Thoracic aorta (tissue), 2 donors: ENCODE measurements around the gene PHLDB3. TPM values are rescaled to one million over a fixed set of nuclear protein-coding genes. Genes with fewer than 3 reads are reported as not detected.
"Not testable (repeated sequence)": the region's sequence is repeated elsewhere in the genome, so short reads cannot be mapped to it uniquely, and the experiment has no call there.

Experiments used
- ATAC-seq: fragments of 150-250 bp; one replicate; pipeline ENCODE4 v1.8.0; 2017; ENCODE audit warnings: low read depth; ENCODE audit not compliant: insufficient number of reproducible peaks, low FRiP score
- DNase-seq: peaks from one replicate; pipeline ENCODE4 v3.0.0-alpha.2; 2020; ENCODE audit warnings: low spot score
- H3K27ac ChIP-seq, 2 donors: fragments of 200-600 bp; sonication (generic); 1 replicate in 1 of 2; 2 replicates in 1 of 2; pipeline ENCODE4 v1.5.1; 2016; ENCODE audit warnings: mild to moderate bottlenecking in 2 of 2, moderate library complexity in 2 of 2
- H3K27me3 ChIP-seq: fragments of 200-600 bp; sonication (generic); replicated peaks from 2 replicates; pipeline ENCODE4 v1.6.0; 2016; ENCODE audit warnings: mild to moderate bottlenecking; ENCODE audit not compliant: insufficient read depth
- H3K36me3 ChIP-seq: fragments of 200-600 bp; sonication (generic); one replicate; pipeline ENCODE4 v1.5.1; 2016
- H3K4me1 ChIP-seq, 2 donors: fragments of 200-600 bp; sonication (generic); 1 replicate in 1 of 2; 2 replicates in 1 of 2; pipeline versions ENCODE4 v1.5.1 to v1.6.0; 2016; ENCODE audit warnings: low read depth in 2 of 2, mild to moderate bottlenecking in 1 of 2; ENCODE audit not compliant: control insufficient read depth in 1 of 2
- H3K4me3 ChIP-seq: fragments of 200-600 bp; sonication (generic); 2 replicates; pipeline ENCODE4 v1.5.1; 2016; ENCODE audit warnings: mild to moderate bottlenecking
- H3K9me3 ChIP-seq: fragments of 200-600 bp; sonication (generic); 2 replicates; pipeline ENCODE4 v1.5.1; 2016
- total RNA-seq, 2 donors: library from RNA; depleted of rRNA; stranded (reverse); fragments of >200 nt; gene quantifications; one replicate each; pipeline versions ENCODE4 v1.1.0 to v1.2.3, GENCODE V29; 2016
- TF ChIP-seq, protein P1 (sequence below): fragments of 200-600 bp; sonication (generic); IDR thresholded peaks from one replicate; pipeline ENCODE4 v1.5.1; 2019; ENCODE audit warnings: antibody characterized with exemption

Gene PHLDB3
- total RNA-seq, 2 donors from 2014 or later, result 10.0 to 14.7 TPM

- DNase-seq (no peak), ATAC-seq (no peak)
- no peaks in the 10 kb centered on the region for H3K9me3 ChIP-seq
- no peaks in the 10 kb centered on the region for H3K27me3 ChIP-seq
- peaks cover 4% of the 10 kb centered on the region for H3K36me3 ChIP-seq
- no peak overlapping the region for H3K4me3 ChIP-seq
- H3K27ac ChIP-seq, result no peak overlapping the region
- TF ChIP-seq, protein P1, sequence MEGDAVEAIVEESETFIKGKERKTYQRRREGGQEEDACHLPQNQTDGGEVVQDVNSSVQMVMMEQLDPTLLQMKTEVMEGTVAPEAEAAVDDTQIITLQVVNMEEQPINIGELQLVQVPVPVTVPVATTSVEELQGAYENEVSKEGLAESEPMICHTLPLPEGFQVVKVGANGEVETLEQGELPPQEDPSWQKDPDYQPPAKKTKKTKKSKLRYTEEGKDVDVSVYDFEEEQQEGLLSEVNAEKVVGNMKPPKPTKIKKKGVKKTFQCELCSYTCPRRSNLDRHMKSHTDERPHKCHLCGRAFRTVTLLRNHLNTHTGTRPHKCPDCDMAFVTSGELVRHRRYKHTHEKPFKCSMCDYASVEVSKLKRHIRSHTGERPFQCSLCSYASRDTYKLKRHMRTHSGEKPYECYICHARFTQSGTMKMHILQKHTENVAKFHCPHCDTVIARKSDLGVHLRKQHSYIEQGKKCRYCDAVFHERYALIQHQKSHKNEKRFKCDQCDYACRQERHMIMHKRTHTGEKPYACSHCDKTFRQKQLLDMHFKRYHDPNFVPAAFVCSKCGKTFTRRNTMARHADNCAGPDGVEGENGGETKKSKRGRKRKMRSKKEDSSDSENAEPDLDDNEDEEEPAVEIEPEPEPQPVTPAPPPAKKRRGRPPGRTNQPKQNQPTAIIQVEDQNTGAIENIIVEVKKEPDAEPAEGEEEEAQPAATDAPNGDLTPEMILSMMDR, result peak; percentile 88
- peaks cover 0 to 5% of the 10 kb centered on the region in 2 donors for H3K4me1 ChIP-seq
Measured at GRCh38 chr19:43519436-43520088, 15.0 kb upstream of the PHLDB3 start.

GRCh38 chr19:43518051-43518450, 13.5 kb upstream of the PHLDB3 start:
- Histone ChIP-seq H3K27me3 (no peaks in the 10 kb centered on the region), H3K36me3 (peaks cover 5% of the 10 kb centered on the region), H3K9me3 (no peaks in the 10 kb centered on the region), H3K4me1 (no peaks in the 10 kb centered on the region), H3K4me3 (no peak overlapping the region), H3K27ac (no peak overlapping the region)
- ATAC-seq (no peak), DNase-seq (no peak)
- TF ChIP-seq, protein P1, result no peak

DNA sequence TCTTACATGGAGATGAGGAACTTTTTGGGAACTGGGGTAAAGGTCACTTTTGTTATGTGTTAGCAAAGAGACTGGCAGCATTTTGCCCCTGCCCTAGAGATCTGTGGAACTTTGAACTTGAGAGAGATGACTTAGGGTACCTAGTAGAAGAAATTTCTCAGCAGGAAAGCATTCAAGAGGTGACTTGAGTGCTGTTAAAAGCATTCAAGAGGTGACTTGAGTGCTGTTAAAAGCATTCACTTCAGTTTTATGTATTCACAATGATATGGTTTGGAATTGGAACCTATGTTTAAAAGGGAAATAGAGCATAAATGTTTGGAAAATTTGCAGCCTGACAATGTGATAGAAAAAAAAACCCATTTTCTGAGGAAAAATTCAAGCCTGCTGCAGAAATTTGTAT, 7.9 kb upstream of the PHLDB3 start:
- not testable (repeated sequence) for H3K4me3 ChIP-seq

DNA sequence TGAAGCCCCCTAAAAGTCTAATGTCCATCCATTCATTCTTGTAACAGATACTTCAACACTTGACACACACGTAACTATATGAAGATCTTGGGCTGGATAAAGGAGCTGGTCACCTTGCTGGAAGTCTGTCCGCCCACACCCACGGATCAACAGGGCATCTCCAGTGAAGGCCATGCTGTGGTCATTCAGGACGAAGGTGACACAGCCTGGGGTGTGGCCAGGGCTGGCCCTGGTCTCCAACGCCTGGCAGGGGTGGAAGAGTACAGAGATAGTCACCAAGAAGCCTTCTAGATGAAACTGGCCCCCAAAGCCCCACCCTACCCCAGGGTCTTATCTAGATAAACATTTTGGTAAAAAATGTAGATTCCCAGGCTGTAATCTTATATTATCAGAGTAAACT, 6.8 kb upstream of the PHLDB3 start:
- Histone ChIP-seq H3K4me3 (no peak overlapping the region), H3K9me3 (no peaks in the 10 kb centered on the region), H3K36me3 (peaks cover 27% of the 10 kb centered on the region), H3K4me1 (no peaks in the 10 kb centered on the region), H3K27ac (no peak overlapping the region), H3K27me3 (no peaks in the 10 kb centered on the region)
- TF ChIP-seq, protein P1, result no peak
- ATAC-seq, result no peak
- no peak for DNase-seq

More for the DNA sequence above, 7.9 kb upstream of the PHLDB3 start:
- H3K9me3 ChIP-seq, H3K27me3 ChIP-seq, ATAC-seq, H3K27ac ChIP-seq, DNase-seq, H3K4me1 ChIP-seq: not testable (repeated sequence)
- peaks cover 27% of the 10 kb centered on the region for H3K36me3 ChIP-seq

DNA sequence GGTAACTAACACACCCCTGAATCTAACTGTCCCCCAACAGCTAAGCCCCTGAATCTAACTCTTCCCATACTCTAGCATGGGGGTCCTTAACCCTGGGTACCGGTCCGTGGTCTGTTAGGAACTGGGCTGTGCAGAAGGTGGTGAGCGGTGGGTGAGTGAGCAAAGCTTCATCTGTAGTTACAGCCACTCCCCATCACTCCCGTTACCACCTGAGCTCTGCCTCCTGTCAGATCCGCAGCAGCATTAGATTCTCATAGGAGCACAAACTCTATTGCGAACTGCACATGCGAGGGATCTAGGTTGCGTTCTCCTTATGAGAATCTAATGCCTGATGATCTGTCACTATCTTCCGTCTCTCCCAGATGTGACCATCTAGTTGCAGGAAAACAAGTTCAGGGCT, 6.2 kb upstream of the PHLDB3 start:
- no peaks in the 10 kb centered on the region for H3K9me3 ChIP-seq
- ATAC-seq, result no peak
- TF ChIP-seq, protein P1, result no peak
- no peak overlapping the region for H3K4me3 ChIP-seq
- no peaks in the 10 kb centered on the region for H3K4me1 ChIP-seq
- no peak for DNase-seq
- no peaks in the 10 kb centered on the region for H3K27me3 ChIP-seq
- peaks cover 27% of the 10 kb centered on the region for H3K36me3 ChIP-seq
- no peak overlapping the region for H3K27ac ChIP-seq

DNA sequence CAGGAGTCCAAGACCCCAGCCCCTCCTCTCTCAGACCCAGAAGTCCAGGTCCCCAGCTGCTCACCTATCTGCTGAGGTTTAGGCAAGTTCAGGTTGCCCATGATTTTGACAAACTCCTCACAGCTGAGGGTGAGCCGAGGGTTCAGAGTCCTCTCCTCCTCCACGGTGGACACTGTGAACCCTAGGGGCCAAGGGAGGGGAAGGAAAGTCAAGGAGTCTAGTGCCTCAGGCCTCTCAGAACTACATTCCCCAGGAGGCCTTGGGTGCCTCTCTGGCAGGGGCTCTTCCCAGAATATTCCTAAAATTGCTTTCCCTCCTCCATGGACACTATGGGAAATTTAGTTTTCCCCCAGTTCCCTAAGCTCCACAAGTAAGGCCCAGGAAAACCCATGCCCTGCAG, 3.3 kb upstream of the PHLDB3 start:
- no peak overlapping the region for H3K27ac ChIP-seq
- H3K4me3 ChIP-seq, result no peak overlapping the region
- peaks cover 4 to 6% of the 10 kb centered on the region in 2 donors for H3K4me1 ChIP-seq
- no peaks in the 10 kb centered on the region for H3K27me3 ChIP-seq
- ATAC-seq (no peak), DNase-seq (no peak)
- peaks cover 22% of the 10 kb centered on the region for H3K36me3 ChIP-seq
- TF ChIP-seq, protein P1, result no peak
- H3K9me3 ChIP-seq, result no peaks in the 10 kb centered on the region
